HEK293 (cell line): ENCODE data around the gene PHC1.

Experiments
- REST ChIP-seq: fragments of 450-650 bp; formaldehyde crosslinking; IDR thresholded peaks from 2 replicates; pipeline ENCODE4 v1.5.1; 2016; ENCODE audit warnings: missing biosample characterization, missing genetic modification characterization
- ZIC2 ChIP-seq: fragments of 450-650 bp; formaldehyde crosslinking; IDR thresholded peaks from 2 replicates; pipeline ENCODE4 v1.5.1; 2016; ENCODE audit warnings: missing biosample characterization, missing genetic modification characterization
- ZNF266 ChIP-seq: fragments of 450-650 bp; formaldehyde crosslinking; IDR thresholded peaks from 2 replicates; pipeline ENCODE4 v1.5.1; 2016; ENCODE audit warnings: missing biosample characterization, missing genetic modification characterization, low read depth
- ZNF629 ChIP-seq: fragments of 450-650 bp; formaldehyde crosslinking; IDR thresholded peaks from 2 replicates; pipeline ENCODE4 v1.5.1; 2017; ENCODE audit warnings: missing biosample characterization, missing genetic modification characterization
- ZNF660 ChIP-seq: fragments of 450-650 bp; IDR thresholded peaks from 2 replicates; pipeline ENCODE4 v1.5.1; 2018; ENCODE audit warnings: missing biosample characterization, mild to moderate bottlenecking, missing genetic modification characterization
- ZNF701 ChIP-seq: fragments of 450-650 bp; formaldehyde crosslinking; IDR thresholded peaks from 2 replicates; pipeline ENCODE4 v1.5.1; 2016; ENCODE audit warnings: missing biosample characterization, missing genetic modification characterization
- TF ChIP-seq, protein P1 (sequence below): fragments of 450-650 bp; formaldehyde crosslinking; IDR thresholded peaks from 2 replicates; pipeline ENCODE4 v1.5.1; 2016; ENCODE audit warnings: missing biosample characterization, missing genetic modification characterization
- TF ChIP-seq, protein P2 (sequence below): fragments of 450-650 bp; formaldehyde crosslinking; IDR thresholded peaks from 2 replicates; pipeline ENCODE4 v1.5.1; 2016; ENCODE audit warnings: missing biosample characterization, missing genetic modification characterization

PHC1 gene

GRCh38 chr12:8989413-8989812, 75.1 kb downstream of the PHC1 start, which contains the start of gene KLRG1 (continued):
- TF ChIP-seq, protein P1, sequence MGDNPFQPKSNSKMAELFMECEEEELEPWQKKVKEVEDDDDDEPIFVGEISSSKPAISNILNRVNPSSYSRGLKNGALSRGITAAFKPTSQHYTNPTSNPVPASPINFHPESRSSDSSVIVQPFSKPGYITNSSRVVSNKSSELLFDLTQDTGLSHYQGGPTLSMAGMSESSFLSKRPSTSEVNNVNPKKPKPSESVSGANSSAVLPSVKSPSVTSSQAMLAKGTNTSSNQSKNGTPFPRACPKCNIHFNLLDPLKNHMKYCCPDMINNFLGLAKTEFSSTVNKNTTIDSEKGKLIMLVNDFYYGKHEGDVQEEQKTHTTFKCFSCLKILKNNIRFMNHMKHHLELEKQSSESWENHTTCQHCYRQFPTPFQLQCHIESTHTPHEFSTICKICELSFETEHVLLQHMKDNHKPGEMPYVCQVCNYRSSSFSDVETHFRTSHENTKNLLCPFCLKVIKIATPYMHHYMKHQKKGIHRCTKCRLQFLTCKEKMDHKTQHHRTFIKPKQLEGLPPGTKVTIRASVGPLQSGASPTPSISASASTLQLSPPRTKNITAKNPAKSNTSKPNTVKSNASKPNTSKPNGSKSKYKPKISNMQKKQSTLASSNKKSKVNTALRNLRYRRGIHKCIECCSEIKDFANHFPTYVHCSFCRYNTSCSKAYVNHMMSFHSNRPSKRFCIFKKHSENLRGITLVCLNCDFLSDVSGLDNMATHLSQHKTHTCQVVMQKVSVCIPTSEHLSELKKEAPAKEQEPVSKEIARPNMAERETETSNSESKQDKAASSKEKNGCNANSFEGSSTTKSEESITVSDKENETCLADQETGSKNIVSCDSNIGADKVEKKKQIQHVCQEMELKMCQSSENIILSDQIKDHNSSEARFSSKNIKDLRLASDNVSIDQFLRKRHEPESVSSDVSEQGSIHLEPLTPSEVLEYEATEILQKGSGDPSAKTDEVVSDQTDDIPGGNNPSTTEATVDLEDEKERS (tag by site-specific recombination) = no peak
- TF ChIP-seq ZNF701 (no peak), ZNF266 (tag by site-specific recombination) (no peak), ZIC2 (tag by site-specific recombination) (no peak), REST (tag by site-specific recombination) (no peak), ZNF629 (tag by site-specific recombination) (no peak), ZNF660 (tag by site-specific recombination) (no peak)
- TF ChIP-seq, protein P2, sequence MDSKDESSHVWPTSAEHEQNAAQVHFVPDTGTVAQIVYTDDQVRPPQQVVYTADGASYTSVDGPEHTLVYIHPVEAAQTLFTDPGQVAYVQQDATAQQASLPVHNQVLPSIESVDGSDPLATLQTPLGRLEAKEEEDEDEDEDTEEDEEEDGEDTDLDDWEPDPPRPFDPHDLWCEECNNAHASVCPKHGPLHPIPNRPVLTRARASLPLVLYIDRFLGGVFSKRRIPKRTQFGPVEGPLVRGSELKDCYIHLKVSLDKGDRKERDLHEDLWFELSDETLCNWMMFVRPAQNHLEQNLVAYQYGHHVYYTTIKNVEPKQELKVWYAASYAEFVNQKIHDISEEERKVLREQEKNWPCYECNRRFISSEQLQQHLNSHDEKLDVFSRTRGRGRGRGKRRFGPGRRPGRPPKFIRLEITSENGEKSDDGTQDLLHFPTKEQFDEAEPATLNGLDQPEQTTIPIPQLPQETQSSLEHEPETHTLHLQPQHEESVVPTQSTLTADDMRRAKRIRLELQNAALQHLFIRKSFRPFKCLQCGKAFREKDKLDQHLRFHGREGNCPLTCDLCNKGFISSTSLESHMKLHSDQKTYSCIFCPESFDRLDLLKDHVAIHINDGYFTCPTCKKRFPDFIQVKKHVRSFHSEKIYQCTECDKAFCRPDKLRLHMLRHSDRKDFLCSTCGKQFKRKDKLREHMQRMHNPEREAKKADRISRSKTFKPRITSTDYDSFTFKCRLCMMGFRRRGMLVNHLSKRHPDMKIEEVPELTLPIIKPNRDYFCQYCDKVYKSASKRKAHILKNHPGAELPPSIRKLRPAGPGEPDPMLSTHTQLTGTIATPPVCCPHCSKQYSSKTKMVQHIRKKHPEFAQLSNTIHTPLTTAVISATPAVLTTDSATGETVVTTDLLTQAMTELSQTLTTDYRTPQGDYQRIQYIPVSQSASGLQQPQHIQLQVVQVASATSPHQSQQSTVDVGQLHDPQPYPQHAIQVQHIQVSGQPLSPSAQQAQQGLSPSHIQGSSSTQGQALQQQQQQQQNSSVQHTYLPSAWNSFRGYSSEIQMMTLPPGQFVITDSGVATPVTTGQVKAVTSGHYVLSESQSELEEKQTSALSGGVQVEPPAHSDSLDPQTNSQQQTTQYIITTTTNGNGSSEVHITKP (tag by site-specific recombination) = no peak
- TF ChIP-seq, all 188 proteins: peak for 0
